ENCODE measurements around the gene INTU.

DNA sequence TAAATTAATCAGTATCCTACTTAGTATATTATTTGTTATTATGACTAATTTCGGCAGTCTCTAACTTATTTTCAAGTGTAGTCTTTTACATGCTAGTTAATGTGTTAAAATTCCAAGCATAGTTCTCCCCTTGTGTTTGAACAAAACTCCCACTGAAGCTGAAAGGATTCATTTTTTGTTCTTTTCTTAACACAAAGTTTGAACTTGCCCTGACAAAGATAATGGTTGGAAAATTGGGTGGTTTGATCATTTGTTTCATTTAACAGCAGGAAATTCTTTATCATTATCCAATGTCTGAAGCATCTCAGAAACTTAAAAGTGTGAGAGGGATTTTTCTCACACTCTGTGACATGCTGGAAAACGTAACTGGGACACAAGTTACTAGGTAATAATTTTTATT, 36.0 kb downstream of the INTU start:
- TF ChIP-seq POLR2A (IDR thresholded peaks at IDR 0.05) (no peak), POLR2AphosphoS5 (IDR thresholded peaks at IDR 0.05) (no peak), EP300 (IDR thresholded peaks at IDR 0.05; ENCODE audit: low read depth) (no peak)
- TF ChIP-seq, protein P1, sequence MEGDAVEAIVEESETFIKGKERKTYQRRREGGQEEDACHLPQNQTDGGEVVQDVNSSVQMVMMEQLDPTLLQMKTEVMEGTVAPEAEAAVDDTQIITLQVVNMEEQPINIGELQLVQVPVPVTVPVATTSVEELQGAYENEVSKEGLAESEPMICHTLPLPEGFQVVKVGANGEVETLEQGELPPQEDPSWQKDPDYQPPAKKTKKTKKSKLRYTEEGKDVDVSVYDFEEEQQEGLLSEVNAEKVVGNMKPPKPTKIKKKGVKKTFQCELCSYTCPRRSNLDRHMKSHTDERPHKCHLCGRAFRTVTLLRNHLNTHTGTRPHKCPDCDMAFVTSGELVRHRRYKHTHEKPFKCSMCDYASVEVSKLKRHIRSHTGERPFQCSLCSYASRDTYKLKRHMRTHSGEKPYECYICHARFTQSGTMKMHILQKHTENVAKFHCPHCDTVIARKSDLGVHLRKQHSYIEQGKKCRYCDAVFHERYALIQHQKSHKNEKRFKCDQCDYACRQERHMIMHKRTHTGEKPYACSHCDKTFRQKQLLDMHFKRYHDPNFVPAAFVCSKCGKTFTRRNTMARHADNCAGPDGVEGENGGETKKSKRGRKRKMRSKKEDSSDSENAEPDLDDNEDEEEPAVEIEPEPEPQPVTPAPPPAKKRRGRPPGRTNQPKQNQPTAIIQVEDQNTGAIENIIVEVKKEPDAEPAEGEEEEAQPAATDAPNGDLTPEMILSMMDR (IDR thresholded peaks at IDR 0.05): no peak
